Bladder microvascular endothelial cell (primary cell): ENCODE results near the gene MTMR12. TPM values are rescaled to one million over a fixed set of nuclear protein-coding genes. Genes with fewer than 3 reads are reported as not detected.

Experiments
- total RNA-seq: library from RNA; depleted of rRNA; stranded (reverse); fragments of >200 nt; gene quantifications from 2 replicates; pipeline ENCODE4 v1.2.3, GENCODE V29; 2014

Gene MTMR12, protein sequence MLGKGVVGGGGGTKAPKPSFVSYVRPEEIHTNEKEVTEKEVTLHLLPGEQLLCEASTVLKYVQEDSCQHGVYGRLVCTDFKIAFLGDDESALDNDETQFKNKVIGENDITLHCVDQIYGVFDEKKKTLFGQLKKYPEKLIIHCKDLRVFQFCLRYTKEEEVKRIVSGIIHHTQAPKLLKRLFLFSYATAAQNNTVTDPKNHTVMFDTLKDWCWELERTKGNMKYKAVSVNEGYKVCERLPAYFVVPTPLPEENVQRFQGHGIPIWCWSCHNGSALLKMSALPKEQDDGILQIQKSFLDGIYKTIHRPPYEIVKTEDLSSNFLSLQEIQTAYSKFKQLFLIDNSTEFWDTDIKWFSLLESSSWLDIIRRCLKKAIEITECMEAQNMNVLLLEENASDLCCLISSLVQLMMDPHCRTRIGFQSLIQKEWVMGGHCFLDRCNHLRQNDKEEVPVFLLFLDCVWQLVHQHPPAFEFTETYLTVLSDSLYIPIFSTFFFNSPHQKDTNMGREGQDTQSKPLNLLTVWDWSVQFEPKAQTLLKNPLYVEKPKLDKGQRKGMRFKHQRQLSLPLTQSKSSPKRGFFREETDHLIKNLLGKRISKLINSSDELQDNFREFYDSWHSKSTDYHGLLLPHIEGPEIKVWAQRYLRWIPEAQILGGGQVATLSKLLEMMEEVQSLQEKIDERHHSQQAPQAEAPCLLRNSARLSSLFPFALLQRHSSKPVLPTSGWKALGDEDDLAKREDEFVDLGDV
- total RNA-seq: 26.7 and 58.5 TPM in 2 replicates

DNA sequence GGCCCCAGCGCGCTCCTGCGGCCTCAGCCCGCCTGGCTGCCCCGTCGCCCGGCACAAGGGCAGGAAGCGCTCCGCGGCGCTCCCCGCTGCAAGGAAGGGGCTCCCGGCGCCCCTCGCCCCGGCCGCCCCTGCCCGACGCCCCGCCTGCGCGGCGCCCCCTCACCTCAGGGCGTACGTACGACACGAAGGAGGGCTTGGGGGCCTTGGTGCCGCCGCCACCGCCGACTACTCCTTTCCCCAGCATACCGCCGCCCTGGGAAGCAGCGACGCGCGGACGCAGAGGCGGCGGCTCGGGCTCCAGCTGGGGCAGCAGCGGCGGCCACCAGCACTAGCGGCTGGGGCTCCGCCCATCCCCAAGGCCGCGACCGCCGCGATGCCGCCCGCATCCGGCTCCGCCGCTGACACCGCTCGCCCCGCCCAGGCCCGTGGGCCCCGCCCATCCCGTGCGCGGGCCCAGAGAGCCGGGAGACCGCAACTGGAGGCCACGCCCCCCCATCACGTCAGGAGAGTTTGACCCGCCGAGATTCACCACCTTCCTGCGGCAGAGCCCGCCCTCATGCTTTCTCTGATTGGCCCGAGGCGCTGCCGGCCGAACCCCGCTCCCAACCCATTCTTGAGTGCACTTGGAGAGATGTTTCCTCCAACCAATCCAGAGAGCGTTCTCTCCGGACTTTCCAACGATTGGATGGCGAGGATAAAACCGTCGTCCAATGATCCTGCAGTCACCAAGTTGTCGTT, at the start of gene MTMR12:
Gene MTMR12, minus strand, starts transcription at position 345 of the 738 bp plus-strand sequence. Its CDS starts 101 bp downstream, at position 244.

Other genes with a start within 250 kb of the MTMR12 start
- 40.0 and 50.8 TPM in 2 replicates for gene GOLPH3, start 138.6 kb downstream of the MTMR12 start, total RNA-seq
- 38.0 and 80.2 TPM in 2 replicates for gene ZFR, start 131.8 kb upstream of the MTMR12 start, total RNA-seq